KMS-11 (cell line): Measurements from ENCODE around the gene CTXN2.
A peak's percentile ranks its signal among the peaks of the same experiment; 100 is the strongest.

Source experiments
- H2AFZ ChIP-seq: fragments of 200-600 bp; sonication (generic); 2 replicates; pipeline ENCODE4 v1.6.1; 2016; ENCODE audit warnings: antibody characterized with exemption, mixed run types, low read depth
- H3K27ac ChIP-seq: fragments of 200-600 bp; sonication (generic); 2 replicates; pipeline ENCODE4 v1.6.1; 2016; ENCODE audit warnings: mild to moderate bottlenecking, mixed run types
- H3K27me3 ChIP-seq: fragments of 200-600 bp; sonication (generic); 2 replicates; pipeline ENCODE4 v1.6.1; 2017; ENCODE audit warnings: mild to moderate bottlenecking, low read depth, mixed run types, moderate library complexity; ENCODE audit not compliant: insufficient read depth
- H3K36me3 ChIP-seq: fragments of 200-600 bp; sonication (generic); 2 replicates; pipeline ENCODE4 v1.6.1; 2017; ENCODE audit warnings: mild to moderate bottlenecking, mixed run types; ENCODE audit not compliant: insufficient read depth
- H3K4me1 ChIP-seq: fragments of 200-600 bp; sonication (generic); 2 replicates; pipeline ENCODE4 v1.6.1; 2016; ENCODE audit warnings: mild to moderate bottlenecking, low read depth, mixed run types; ENCODE audit not compliant: poor library complexity, severe bottlenecking
- H3K4me2 ChIP-seq: fragments of 200-600 bp; sonication (generic); 2 replicates; pipeline ENCODE4 v1.7.0; 2016; ENCODE audit warnings: mild to moderate bottlenecking, mixed run types
- H3K4me3 ChIP-seq: fragments of 200-600 bp; sonication (generic); IDR thresholded peaks from 2 replicates; pipeline ENCODE4 v1.6.1; 2017; ENCODE audit warnings: low read depth, low read length, mixed read lengths; ENCODE audit not compliant: insufficient read depth
- H3K79me2 ChIP-seq: fragments of 200-600 bp; sonication (generic); 2 replicates; pipeline ENCODE4 v1.6.1; 2016; ENCODE audit warnings: low read depth, mixed run types; ENCODE audit not compliant: insufficient read depth
- H3K9ac ChIP-seq: fragments of 200-600 bp; sonication (generic); 2 replicates; pipeline ENCODE4 v1.6.1; 2016; ENCODE audit warnings: mild to moderate bottlenecking, mixed run types
- H4K20me1 ChIP-seq: fragments of 200-600 bp; sonication (generic); 2 replicates; pipeline ENCODE4 v1.6.1; 2016; ENCODE audit warnings: mild to moderate bottlenecking, mixed run types; ENCODE audit not compliant: insufficient read depth
- CTCF ChIP-seq: fragments of 200-600 bp; sonication (generic); conservative IDR thresholded peaks from 2 replicates; pipeline ENCODE4 v1.6.1; 2017; ENCODE audit warnings: low read depth, mild to moderate bottlenecking, antibody characterized with exemption, low read length, moderate library complexity, mixed read lengths

Gene CTXN2

GRCh38 chr15:48170981-48171380 lies 20.5 kb upstream of the CTXN2 start:
- no peak overlapping the region for H3K9ac ChIP-seq
- no peak for TF ChIP-seq CTCF
- H3K4me1 ChIP-seq, result peaks cover 16% of the 10 kb centered on the region
- no peak overlapping the region for H3K4me3 ChIP-seq
- no peaks in the 10 kb centered on the region for H3K27me3 ChIP-seq
- H3K36me3 ChIP-seq, result no peaks in the 10 kb centered on the region; the same call in 1 of the 2 replicates
- H4K20me1 ChIP-seq, result no peaks in the 10 kb centered on the region
- no peak overlapping the region for H3K27ac ChIP-seq
- no peak overlapping the region for H2AFZ ChIP-seq
- peaks cover 42% of the 10 kb centered on the region for H3K79me2 ChIP-seq
- no peak overlapping the region for H3K4me2 ChIP-seq

- Histone ChIP-seq H3K4me2 (no peak overlapping the region), H2AFZ (no peak overlapping the region), H3K4me1 (peaks cover 31% of the 10 kb centered on the region), H3K79me2 (peaks cover 58% of the 10 kb centered on the region), H3K9ac (no peak overlapping the region), H3K36me3 (no peaks in the 10 kb centered on the region), H4K20me1 (no peaks in the 10 kb centered on the region), H3K4me3 (no peak overlapping the region), H3K27me3 (no peaks in the 10 kb centered on the region), H3K27ac (no peak overlapping the region)
- no peak for TF ChIP-seq CTCF
Observed at GRCh38 chr15:48175126-48175525, 16.3 kb upstream of the CTXN2 start.

GRCh38 chr15:48176112-48176511 lies 15.4 kb upstream of the CTXN2 start:
- no peak for TF ChIP-seq CTCF
- no peak overlapping the region for H3K4me3 ChIP-seq
- peaks cover 58% of the 10 kb centered on the region for H3K79me2 ChIP-seq
- H3K36me3 ChIP-seq, result no peaks in the 10 kb centered on the region
- no peaks in the 10 kb centered on the region for H4K20me1 ChIP-seq
- H3K27ac ChIP-seq, result no peak overlapping the region
- no peak overlapping the region for H3K4me2 ChIP-seq
- peaks cover 31% of the 10 kb centered on the region for H3K4me1 ChIP-seq
- H3K27me3 ChIP-seq, result no peaks in the 10 kb centered on the region
- no peak overlapping the region for H2AFZ ChIP-seq
- H3K9ac ChIP-seq, result no peak overlapping the region

- Histone ChIP-seq H3K79me2 (peaks cover 55% of the 10 kb centered on the region), H3K36me3 (no peaks in the 10 kb centered on the region), H2AFZ (no peak overlapping the region), H4K20me1 (no peaks in the 10 kb centered on the region), H3K9ac (peak overlapping the region; percentile 98), H3K4me3 (no peak overlapping the region), H3K27me3 (no peaks in the 10 kb centered on the region), H3K4me2 (peak overlapping the region; percentile 93), H3K27ac (no peak overlapping the region; the same call in 1 of the 2 replicates), H3K4me1 (peaks cover 31% of the 10 kb centered on the region)
- no peak for TF ChIP-seq CTCF
Observed at GRCh38 chr15:48176957-48177356, 14.5 kb upstream of the CTXN2 start.

DNA sequence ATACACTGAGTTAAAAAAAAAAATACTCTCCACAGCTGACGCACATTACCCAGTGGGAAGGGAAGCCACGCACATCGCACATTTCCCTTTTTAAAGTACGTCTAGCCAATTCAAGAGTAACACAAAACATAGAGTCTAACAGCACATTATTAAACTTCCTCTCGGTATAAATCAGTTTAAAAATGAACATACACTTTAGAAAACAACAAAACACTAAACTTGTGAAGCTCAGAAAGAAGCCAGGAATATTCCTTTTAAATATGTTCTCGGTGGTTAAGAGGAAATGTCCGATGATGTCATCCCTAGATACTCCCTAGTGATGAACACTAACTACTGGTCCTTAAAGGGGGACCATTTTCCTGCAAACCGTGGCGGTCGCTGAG lies 14.1 kb upstream of the CTXN2 start:
- no peak for TF ChIP-seq CTCF
- H3K4me1 ChIP-seq, result peaks cover 28% of the 10 kb centered on the region
- H3K36me3 ChIP-seq, result no peaks in the 10 kb centered on the region
- peak overlapping the region; percentile 98 for H3K9ac ChIP-seq
- peak overlapping the region; percentile 92 for H2AFZ ChIP-seq
- H3K4me2 ChIP-seq, result peak overlapping the region; percentile 93
- H3K27ac ChIP-seq, result peak overlapping the region; percentile 92
- peaks cover 51% of the 10 kb centered on the region for H3K79me2 ChIP-seq
- H3K4me3 ChIP-seq, result no peak overlapping the region
- no peaks in the 10 kb centered on the region for H4K20me1 ChIP-seq
- H3K27me3 ChIP-seq, result no peaks in the 10 kb centered on the region
